Panc1 (cell line): Measurements from ENCODE around the gene HMHB1. TPM values are rescaled to one million over a fixed set of nuclear protein-coding genes. Genes with fewer than 3 reads are reported as not detected.

ENCODE experiments used
- ATAC-seq: fragments of 200-7000 bp; cut with Tn5 transposase; 2 replicates; pipeline ENCODE4 v1.9.1; 2020; ENCODE audit warnings: mild to moderate bottlenecking, moderate library complexity
- BruUV-seq: library from RNA; stranded (reverse); fragments of 400-500 nt; replicated peaks from 2 replicates; lab custom pipeline; 2021; lab: Mats Ljungman, UMichigan
- CTCF ChIA-PET: fragments of 300-600 bp; sonication (Branson Sonifier 250); formaldehyde crosslinking; loops from one replicate; lab custom pipeline; 2022; ENCODE audit warnings: antibody characterized with exemption; lab: Charles Lee
- POLR2A ChIA-PET: fragments of 300-600 bp; sonication (Branson Sonifier 250); formaldehyde crosslinking; loops from one replicate; lab custom pipeline; 2022; ENCODE audit warnings: antibody characterized with exemption; lab: Charles Lee
- DNase-seq: peaks from one replicate; pipeline ENCODE4 v3.0.0-alpha.2; 2010; ENCODE audit warnings: low read depth, low spot score
- H3K27ac ChIP-seq: 2 replicates; pipeline ENCODE4 v1.5.1; 2011; ENCODE audit warnings: mild to moderate bottlenecking, low read length, inconsistent platforms
- H3K27me3 ChIP-seq: fragments of 200-500 bp; sonication (Bioruptor generic); 2 replicates; pipeline ENCODE4 v1.6.0; 2014; ENCODE audit warnings: low read length, inconsistent platforms; ENCODE audit not compliant: control insufficient read depth, insufficient read depth
- H3K36me3 ChIP-seq: fragments of 200-500 bp; sonication (Bioruptor generic); 2 replicates; pipeline ENCODE4 v1.5.1; 2014; ENCODE audit warnings: inconsistent platforms, mild to moderate bottlenecking, low read length, moderate library complexity; ENCODE audit not compliant: control insufficient read depth, insufficient read depth
- H3K4me1 ChIP-seq: 2 replicates; pipeline ENCODE4 v1.5.1; 2011; ENCODE audit warnings: inconsistent platforms, mild to moderate bottlenecking, low read length, moderate library complexity; ENCODE audit not compliant: control insufficient read depth, insufficient read depth
- H3K4me3 ChIP-seq, 2 experiments: 2 replicates each; pipeline ENCODE4 v1.5.1; 2011 to 2012; ENCODE audit warnings: low read depth in 2 of 2, low read length in 2 of 2, mild to moderate bottlenecking in 2 of 2, inconsistent platforms in 1 of 2, moderate library complexity in 1 of 2
- H3K9me3 ChIP-seq: fragments of 200-500 bp; sonication (Bioruptor generic); 2 replicates; pipeline ENCODE4 v1.5.1; 2014; ENCODE audit warnings: low read depth, mild to moderate bottlenecking, inconsistent platforms, low read length, moderate library complexity; ENCODE audit not compliant: control insufficient read depth, insufficient read depth
- POLR2AphosphoS5 ChIP-seq: IDR thresholded peaks from 2 replicates; pipeline ENCODE4 v1.6.1; 2012; ENCODE audit warnings: mild to moderate bottlenecking, low read depth, low read length, moderate library complexity
- REST ChIP-seq, 2 experiments: IDR thresholded peaks; 2 replicates each; pipeline ENCODE4 v1.6.1; 2011 to 2012; ENCODE audit warnings: low read depth in 2 of 2, control low read depth in 1 of 2, low read length in 1 of 2, mild to moderate bottlenecking in 1 of 2, moderate library complexity in 1 of 2; ENCODE audit not compliant: insufficient read depth in 1 of 2
- SIN3A ChIP-seq: IDR thresholded peaks from 2 replicates; pipeline ENCODE4 v1.6.1; 2012; ENCODE audit warnings: low read depth, mild to moderate bottlenecking, low read length, moderate library complexity, borderline replicate concordance; ENCODE audit not compliant: insufficient read depth
- TCF7L2 ChIP-seq: IDR thresholded peaks from 2 replicates; pipeline ENCODE4 v1.6.1; 2011; ENCODE audit warnings: mild to moderate bottlenecking, low read depth, low read length, inconsistent platforms
- in situ Hi-C: cut with HindIII; loops from 2 replicates; pipeline ENCODE4 v1.10.0; 2016; ENCODE audit warnings: low sequenced_read_pairs, low pct_unique_long_range_greater_than_20kb
- intact Hi-C: fragments of 100-400 bp; cut with micrococcal nuclease; formaldehyde crosslinking; loops from one replicate; pipeline ENCODE4 v1.10.0; 2022; ENCODE audit not compliant: unreplicated experiment
- total RNA-seq: library from RNA; stranded (reverse); gene quantifications from one replicate; pipeline ENCODE4 v1.2.1, GENCODE V29; 2021; ENCODE audit not compliant: unreplicated experiment
- TF ChIP-seq, protein P1 (sequence below): fragments of 450-650 bp; IDR thresholded peaks from 2 replicates; pipeline ENCODE4 v1.5.1; 2017; ENCODE audit warnings: mild to moderate bottlenecking

HMHB1 gene
- total RNA-seq, 1 experiment from 2014 or later: not detected

- H3K27me3 ChIP-seq: peaks cover 4% of the 10 kb centered on the region; the same call in 1 of the 2 replicates
- intact Hi-C loops: no loop called here
- no peak for TF ChIP-seq POLR2AphosphoS5
- TF ChIP-seq SIN3A: no peak
- no peak for DNase-seq
- ChIA-PET POLR2A (no interaction called here), CTCF (no interaction called here)
- no peak overlapping the region for H3K27ac ChIP-seq
- in situ Hi-C loops: no loop called here
- no peaks in the 10 kb centered on the region for H3K4me1 ChIP-seq
- no peaks in the 10 kb centered on the region for H3K9me3 ChIP-seq
- no peak for ATAC-seq
- BruUV-seq: no TSS peak
- no peak overlapping the region for H3K4me3 ChIP-seq
- no peaks in the 10 kb centered on the region for H3K36me3 ChIP-seq
Measured at GRCh38 chr5:143779506-143779905, 32.5 kb upstream of the HMHB1 start.

GRCh38 chr5:143781993-143782520, 29.9 kb upstream of the HMHB1 start:
- no peaks in the 10 kb centered on the region for H3K4me1 ChIP-seq
- H3K36me3 ChIP-seq: no peaks in the 10 kb centered on the region
- ChIA-PET CTCF (no interaction called here), POLR2A (no interaction called here)
- no peak overlapping the region for H3K4me3 ChIP-seq
- DNase-seq: no peak
- TF ChIP-seq SIN3A (no peak), TCF7L2 (no peak), POLR2AphosphoS5 (no peak), REST (IDR thresholded peaks at IDR 0.05; ENCODE audit: insufficient read depth in 1 of 2, low read depth in 2 of 2, low read length in 1 of 2) (no peak)
- TF ChIP-seq, protein P1, sequence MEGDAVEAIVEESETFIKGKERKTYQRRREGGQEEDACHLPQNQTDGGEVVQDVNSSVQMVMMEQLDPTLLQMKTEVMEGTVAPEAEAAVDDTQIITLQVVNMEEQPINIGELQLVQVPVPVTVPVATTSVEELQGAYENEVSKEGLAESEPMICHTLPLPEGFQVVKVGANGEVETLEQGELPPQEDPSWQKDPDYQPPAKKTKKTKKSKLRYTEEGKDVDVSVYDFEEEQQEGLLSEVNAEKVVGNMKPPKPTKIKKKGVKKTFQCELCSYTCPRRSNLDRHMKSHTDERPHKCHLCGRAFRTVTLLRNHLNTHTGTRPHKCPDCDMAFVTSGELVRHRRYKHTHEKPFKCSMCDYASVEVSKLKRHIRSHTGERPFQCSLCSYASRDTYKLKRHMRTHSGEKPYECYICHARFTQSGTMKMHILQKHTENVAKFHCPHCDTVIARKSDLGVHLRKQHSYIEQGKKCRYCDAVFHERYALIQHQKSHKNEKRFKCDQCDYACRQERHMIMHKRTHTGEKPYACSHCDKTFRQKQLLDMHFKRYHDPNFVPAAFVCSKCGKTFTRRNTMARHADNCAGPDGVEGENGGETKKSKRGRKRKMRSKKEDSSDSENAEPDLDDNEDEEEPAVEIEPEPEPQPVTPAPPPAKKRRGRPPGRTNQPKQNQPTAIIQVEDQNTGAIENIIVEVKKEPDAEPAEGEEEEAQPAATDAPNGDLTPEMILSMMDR: no peak
- no peak overlapping the region for H3K27ac ChIP-seq
- no peak for ATAC-seq
- intact Hi-C loops: no loop called here
- H3K9me3 ChIP-seq: no peaks in the 10 kb centered on the region
- in situ Hi-C loops: no loop called here
- no TSS peak for BruUV-seq
- H3K27me3 ChIP-seq: peaks cover 6% of the 10 kb centered on the region; the same call in 1 of the 2 replicates

DNA sequence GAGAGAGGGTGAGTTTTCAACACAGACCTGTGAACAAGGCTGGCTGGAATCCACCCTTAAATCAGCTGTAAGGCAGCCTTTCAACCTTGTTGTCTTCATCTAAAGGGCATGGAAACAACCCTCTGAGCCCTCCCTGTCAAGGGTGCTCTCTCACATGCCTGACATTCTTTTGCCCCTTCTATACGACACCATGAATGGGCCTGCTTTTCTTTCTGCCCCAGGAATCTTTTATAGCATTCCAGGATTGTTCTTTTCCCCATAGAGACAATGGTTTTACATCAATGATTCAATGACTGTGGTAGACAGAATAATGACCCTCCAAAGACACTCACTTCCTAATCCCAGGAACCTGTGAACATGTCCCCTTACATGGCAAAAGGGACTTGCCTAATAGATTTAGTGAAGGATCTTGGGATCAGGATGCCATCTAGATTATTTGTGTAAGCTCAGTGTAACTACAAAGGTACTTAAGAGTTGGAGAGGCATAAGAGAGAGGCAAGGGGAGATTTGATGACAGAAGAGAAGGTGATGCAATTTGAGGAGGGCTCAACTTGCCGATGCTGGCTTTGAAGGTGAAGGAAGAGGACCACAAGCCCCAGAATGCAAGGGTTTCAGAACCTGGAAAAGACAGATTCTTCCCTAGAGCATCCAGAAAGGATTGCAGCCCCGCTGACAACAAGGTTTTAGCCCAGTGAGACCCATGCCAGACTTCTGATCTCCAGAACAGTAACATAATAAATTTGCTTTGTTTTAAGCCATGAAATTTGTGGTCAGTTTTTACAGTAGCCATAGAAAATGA, 29.2 kb upstream of the HMHB1 start:
- intact Hi-C loops: no loop called here
- in situ Hi-C loops: no loop called here
- CTCF ChIA-PET: no interaction called here
- Histone ChIP-seq H3K27ac (no peak overlapping the region), H3K27me3 (peaks cover 6% of the 10 kb centered on the region; the same call in 1 of the 2 replicates), H3K36me3 (no peaks in the 10 kb centered on the region), H3K4me3 (no peak overlapping the region), H3K4me1 (no peaks in the 10 kb centered on the region), H3K9me3 (no peaks in the 10 kb centered on the region)
- DNase-seq (no peak), ATAC-seq (no peak)
- POLR2A ChIA-PET: no interaction called here
- no TSS peak for BruUV-seq
- TF ChIP-seq REST (IDR thresholded peaks at IDR 0.05; ENCODE audit: insufficient read depth in 1 of 2, low read depth in 2 of 2, low read length in 1 of 2) (no peak), POLR2AphosphoS5 (no peak), SIN3A (no peak), TCF7L2 (no peak)
- TF ChIP-seq, protein P1: no peak
